Activated naive CD4-positive, alpha-beta T cell treated with anti-CD3 and anti-CD28 coated beads, Interleukin-2, amount 50 U/mL, for 24 hours (primary cell): Measurements from ENCODE around the gene PPP2R2C.

Experiments used
- H3K27ac Mint-ChIP-seq: one replicate; pipeline ENCODE4 v1.8.0; 2021; ENCODE audit warnings: mild to moderate bottlenecking, mixed read lengths
- H3K27me3 Mint-ChIP-seq: one replicate; pipeline ENCODE4 v1.8.0; 2021; ENCODE audit warnings: mixed read lengths
- H3K36me3 Mint-ChIP-seq: one replicate; pipeline ENCODE4 v1.8.0; 2021; ENCODE audit warnings: mixed read lengths
- H3K4me1 Mint-ChIP-seq: one replicate; pipeline ENCODE4 v1.8.0; 2021; ENCODE audit warnings: mixed read lengths
- H3K4me3 Mint-ChIP-seq: one replicate; pipeline ENCODE4 v1.8.0; 2021; ENCODE audit warnings: mild to moderate bottlenecking, mixed read lengths
- H3K9me3 Mint-ChIP-seq: one replicate; pipeline ENCODE4 v1.8.0; 2021; ENCODE audit warnings: mixed read lengths

Gene PPP2R2C

DNA sequence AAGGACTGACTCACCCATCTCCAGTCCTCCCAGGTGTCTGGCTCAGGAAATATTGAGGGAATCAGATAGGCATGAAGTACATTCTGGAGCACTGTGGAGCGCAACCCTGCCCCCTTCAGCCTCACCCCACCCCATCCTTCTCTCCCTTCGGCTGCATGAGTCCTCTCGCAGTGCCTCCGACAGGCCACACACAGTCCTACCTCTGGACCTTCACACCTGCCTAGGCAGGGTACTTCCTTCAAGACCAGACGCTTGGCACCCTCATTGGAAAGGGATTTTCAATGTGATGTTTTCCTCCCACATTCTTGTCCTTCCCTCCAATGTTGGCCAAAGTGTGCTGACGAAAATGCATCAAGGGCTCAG, 26.8 kb upstream of the PPP2R2C start:
- H3K27me3 Mint-ChIP-seq: peaks cover 14% of the 10 kb centered on the region
- no peak overlapping the region for H3K27ac Mint-ChIP-seq
- H3K36me3 Mint-ChIP-seq: no peaks in the 10 kb centered on the region
- peaks cover 13% of the 10 kb centered on the region for H3K9me3 Mint-ChIP-seq
- H3K4me3 Mint-ChIP-seq: no peak overlapping the region
- no peaks in the 10 kb centered on the region for H3K4me1 Mint-ChIP-seq

DNA sequence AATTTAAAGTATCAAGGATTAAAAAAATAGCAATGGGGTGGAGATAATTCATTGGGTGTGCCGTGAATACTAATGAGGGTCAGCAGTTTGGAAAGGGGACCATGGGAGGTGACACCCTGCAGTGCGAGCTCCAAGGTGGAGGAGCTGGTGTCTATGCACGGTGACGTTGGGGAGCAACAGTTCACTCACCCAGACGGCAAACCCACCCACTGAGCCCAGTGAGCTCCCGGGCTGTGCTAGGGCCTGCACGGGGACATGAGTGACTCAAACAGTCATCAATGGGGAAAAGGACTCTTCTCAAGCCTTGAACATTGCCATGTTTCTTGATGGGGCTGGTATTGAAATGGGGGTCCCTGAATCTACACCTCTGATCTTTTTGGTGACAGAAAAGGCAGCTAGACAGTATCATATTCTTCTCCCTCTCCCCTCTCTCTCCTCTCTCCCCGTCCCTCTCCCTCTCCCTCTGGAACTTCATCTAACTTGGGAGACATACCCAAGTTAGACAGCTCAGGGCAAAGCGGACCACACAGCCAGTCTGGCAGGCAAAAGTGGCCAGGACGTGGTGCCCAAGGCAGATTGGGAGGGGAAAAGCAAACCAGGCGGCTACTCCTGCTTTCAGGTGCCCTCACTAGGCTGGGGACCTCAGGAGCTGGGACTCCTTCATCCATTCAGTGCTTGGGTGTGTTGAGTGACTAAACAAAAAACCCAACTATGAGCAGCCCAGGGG, 26.3 kb upstream of the PPP2R2C start:
- Mint-ChIP-seq H3K27ac (no peak overlapping the region), H3K36me3 (no peaks in the 10 kb centered on the region), H3K9me3 (peaks cover 7% of the 10 kb centered on the region), H3K4me3 (no peak overlapping the region), H3K27me3 (peaks cover 15% of the 10 kb centered on the region), H3K4me1 (no peaks in the 10 kb centered on the region)

DNA sequence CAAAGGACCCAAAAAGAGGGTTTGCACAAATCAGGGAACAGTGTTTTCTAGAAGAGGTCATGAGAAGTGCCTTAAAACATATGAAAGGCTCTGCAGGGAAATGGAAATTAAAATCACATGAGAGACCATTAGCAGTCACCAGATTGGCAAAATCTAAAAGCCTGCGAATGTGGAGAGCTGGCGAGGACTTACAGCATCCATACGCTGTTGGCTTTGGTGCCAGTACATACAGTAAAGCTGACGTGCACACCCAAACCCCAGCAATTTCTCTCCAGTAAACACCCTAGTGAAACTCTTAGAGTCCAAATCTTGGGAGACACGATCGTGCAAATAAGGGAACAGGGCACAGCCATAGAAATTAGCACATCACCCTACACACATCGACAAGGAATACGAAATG, 25.4 kb upstream of the PPP2R2C start:
- Mint-ChIP-seq H3K36me3 (no peaks in the 10 kb centered on the region), H3K9me3 (no peaks in the 10 kb centered on the region), H3K27ac (no peak overlapping the region), H3K4me1 (no peaks in the 10 kb centered on the region), H3K4me3 (no peak overlapping the region), H3K27me3 (peaks cover 19% of the 10 kb centered on the region)

DNA sequence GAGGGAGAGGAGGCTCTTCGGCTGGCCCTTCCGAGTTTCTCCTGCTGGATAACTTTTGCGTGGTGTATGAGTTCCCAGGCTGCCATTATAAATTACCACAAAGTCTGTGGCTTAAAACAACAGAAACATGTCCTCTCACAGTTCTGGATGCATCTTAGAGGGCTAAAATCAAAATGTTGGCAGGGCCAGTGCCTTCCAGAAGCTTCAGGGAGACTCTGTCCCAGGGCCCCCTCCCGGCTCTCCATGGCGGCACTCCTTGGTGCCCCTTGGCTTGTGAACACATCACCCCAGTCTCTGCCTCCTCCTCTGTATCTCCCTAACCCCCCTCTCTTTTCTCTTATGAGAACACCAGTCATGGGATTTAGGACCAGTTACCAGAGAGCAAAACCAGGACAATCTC, 23.3 kb upstream of the PPP2R2C start:
- no peaks in the 10 kb centered on the region for H3K9me3 Mint-ChIP-seq
- no peaks in the 10 kb centered on the region for H3K4me1 Mint-ChIP-seq
- H3K4me3 Mint-ChIP-seq: no peak overlapping the region
- H3K27me3 Mint-ChIP-seq: peaks cover 21% of the 10 kb centered on the region
- no peak overlapping the region for H3K27ac Mint-ChIP-seq
- H3K36me3 Mint-ChIP-seq: no peaks in the 10 kb centered on the region

DNA sequence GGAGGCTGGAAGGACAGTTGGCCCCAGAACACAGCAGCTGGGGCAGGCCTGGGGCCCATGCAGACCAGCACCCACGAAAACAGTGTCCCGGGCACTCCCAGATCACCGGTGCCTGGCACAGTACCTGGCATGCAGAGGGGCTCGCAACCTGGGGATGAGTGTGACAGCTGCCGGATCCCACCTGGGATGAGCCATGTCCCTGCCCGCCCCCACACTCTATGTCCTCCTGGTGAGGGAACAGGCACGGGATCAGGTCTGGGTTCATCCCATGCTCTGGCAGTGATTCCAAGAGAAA, 22.8 kb upstream of the PPP2R2C start:
- H3K36me3 Mint-ChIP-seq: no peaks in the 10 kb centered on the region

DNA sequence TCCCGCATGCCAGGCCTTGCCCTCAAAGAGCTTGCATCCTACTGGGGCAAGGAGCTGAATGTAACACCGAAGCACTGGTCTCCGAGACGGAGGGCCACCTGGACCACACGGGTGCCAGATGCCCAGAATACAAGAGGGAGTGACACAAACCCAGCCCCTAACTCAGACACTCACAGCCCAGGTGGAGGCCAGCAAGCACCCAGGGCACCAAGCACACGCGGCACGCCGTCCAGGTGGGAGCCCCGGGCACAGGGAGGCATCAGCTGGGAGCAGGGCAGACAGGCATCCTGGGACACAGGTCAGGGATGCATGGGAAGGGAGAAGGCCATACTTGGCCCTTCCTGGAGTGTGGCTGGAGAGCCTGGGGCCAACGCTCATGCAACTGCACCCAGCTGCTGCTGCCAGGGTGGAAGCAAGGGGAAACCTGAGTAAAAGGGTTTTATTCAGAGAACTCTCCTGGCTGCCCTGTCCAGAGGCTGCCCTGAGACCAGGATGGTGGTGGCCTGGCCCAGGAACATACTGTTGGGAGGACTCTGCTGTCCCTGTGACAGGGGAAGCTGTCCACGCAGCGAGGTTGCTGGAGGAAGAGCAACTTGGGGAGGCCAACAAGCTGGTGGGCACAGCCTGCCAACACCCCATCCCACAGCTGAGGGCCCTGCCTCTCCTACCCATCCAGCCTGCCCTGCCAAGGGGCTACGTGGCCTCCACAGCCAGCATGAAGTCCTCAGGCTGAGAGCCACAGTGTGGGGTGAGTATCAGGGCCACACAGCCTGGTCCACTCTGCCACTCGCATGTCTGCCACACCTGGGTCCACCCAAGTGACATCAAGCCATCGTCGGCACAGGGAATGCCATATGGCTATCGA, 22.2 kb upstream of the PPP2R2C start:
- Mint-ChIP-seq H3K9me3 (no peaks in the 10 kb centered on the region), H3K27me3 (peaks cover 19% of the 10 kb centered on the region), H3K36me3 (no peaks in the 10 kb centered on the region), H3K4me3 (no peak overlapping the region), H3K4me1 (no peaks in the 10 kb centered on the region), H3K27ac (no peak overlapping the region)

More for the DNA sequence above, 22.8 kb upstream of the PPP2R2C start:
- no peak overlapping the region for H3K4me3 Mint-ChIP-seq
- no peaks in the 10 kb centered on the region for H3K9me3 Mint-ChIP-seq
- no peaks in the 10 kb centered on the region for H3K4me1 Mint-ChIP-seq
- peaks cover 21% of the 10 kb centered on the region for H3K27me3 Mint-ChIP-seq
- H3K27ac Mint-ChIP-seq: no peak overlapping the region

DNA sequence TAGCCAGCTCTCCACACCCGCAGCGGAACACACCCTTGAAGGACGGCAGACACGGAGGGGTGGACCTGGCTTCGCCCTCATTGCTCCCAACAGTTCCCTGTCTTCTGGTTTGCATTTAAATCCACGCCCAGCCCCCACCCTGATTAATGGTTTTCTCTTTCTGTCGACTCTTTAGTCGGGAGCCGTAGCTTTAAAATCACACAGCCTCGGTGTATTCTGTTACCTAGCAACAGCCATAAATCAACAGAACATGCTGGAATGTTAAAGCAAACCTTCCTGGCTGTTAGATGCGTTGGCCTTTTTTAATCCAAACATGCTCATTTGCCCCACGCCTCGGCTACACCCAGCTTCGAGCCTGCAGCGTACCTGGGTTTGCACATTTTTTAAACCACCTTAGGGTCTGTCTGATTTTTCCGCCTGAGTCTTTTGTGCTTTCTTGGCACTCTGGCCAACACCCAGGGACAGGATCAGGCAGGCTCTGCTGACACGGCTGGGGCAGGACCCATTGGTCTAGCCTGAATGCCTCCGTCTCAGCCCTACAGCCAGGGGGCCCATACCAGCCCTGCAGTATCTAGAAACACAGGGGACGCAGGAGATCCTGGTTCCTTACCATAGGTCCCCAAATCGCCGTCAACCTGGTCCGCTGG, 21.4 kb upstream of the PPP2R2C start:
- Mint-ChIP-seq H3K27ac (no peak overlapping the region), H3K9me3 (no peaks in the 10 kb centered on the region), H3K27me3 (peaks cover 22% of the 10 kb centered on the region), H3K4me3 (no peak overlapping the region), H3K4me1 (no peaks in the 10 kb centered on the region), H3K36me3 (no peaks in the 10 kb centered on the region)

DNA sequence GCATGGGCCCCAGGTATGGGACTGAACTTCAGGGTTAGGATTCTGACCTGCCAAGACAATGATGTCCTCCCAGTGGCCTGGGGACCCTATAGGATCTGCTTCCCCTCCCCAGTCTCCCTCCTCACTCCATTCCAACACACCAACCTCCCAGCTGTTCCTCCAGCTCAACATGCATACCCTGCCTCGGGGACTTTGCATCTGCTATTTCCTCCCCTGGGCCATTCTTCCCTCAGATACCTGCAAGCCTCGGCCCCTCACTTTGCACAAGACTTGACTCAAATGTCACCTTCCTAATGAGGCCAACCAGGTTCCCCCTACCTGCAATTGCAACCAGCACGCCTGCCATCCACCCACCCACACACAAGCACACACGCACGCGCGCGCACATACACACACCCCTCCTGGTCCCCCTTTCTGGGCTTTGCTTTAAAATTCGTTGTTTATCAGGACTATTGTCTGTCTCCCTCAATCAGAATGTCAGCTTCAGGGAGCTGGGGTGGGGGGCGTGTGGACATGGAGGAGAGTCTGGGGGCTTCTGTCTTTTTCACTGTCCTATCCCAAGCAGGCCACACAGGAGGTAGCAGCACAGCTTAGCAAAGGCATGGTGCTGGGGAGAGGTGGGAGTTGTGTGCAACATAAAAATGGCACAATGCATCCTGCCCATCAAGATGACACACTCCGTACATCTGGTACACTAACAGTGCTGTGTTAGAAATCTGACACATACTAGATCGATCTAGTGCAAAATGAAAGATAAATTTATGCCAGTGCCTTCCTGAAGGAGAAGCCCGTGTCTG, 20.6 kb upstream of the PPP2R2C start:
- no peaks in the 10 kb centered on the region for H3K36me3 Mint-ChIP-seq
- H3K4me3 Mint-ChIP-seq: no peak overlapping the region
- H3K27me3 Mint-ChIP-seq: peaks cover 22% of the 10 kb centered on the region
- H3K4me1 Mint-ChIP-seq: no peaks in the 10 kb centered on the region
- peaks cover 2% of the 10 kb centered on the region for H3K9me3 Mint-ChIP-seq
- H3K27ac Mint-ChIP-seq: no peak overlapping the region

DNA sequence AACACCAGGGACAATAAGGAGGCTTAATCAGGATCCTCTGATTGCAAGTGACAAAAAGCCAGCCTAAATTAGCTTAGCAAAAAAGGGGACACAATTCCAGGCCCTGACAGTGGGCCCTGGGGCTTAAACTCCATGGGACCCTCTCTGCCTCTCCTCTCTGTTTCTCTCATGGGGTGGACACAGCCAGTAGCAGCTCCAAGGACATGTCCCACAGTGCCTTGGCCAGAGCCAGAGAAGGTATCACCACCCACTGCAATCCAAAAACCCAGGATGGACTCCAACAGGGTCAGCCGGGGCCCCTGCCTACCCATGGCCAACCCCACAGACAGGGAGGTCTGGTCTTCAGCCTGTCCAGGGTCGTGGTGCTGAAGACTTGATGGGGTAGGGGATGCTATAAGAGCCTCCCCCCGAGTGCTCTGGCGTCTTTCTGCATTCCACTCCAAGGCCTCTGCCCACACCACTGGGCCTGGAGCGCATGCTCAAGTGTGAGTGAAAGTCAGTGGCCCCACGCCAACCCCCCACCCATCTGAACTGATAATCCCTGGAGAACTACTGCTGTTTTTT, 19.7 kb upstream of the PPP2R2C start:
- H3K27me3 Mint-ChIP-seq: peaks cover 22% of the 10 kb centered on the region

DNA sequence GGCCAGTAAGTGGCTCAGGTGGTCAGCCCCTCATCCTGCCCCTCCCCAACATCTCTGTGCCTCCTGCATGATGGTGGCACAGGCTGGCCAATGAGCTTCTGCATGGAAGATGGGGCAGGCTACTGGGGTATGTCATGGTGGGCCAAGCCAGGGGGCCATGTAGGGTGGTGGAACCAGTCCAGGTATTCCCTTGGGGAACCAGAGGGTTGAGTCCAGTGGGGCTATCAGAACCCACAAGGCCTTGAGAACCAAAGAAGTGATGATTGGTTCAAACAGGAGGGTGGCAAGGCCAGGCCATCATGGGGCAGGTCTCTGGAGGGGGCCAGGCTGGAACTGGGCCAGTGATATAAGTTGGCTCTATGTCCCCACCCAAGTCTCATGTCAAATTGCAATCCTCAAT, 18.8 kb upstream of the PPP2R2C start:
- H3K4me3 Mint-ChIP-seq: no peak overlapping the region
- H3K36me3 Mint-ChIP-seq: no peaks in the 10 kb centered on the region
- H3K9me3 Mint-ChIP-seq: peaks cover 21% of the 10 kb centered on the region
- H3K27me3 Mint-ChIP-seq: peaks cover 22% of the 10 kb centered on the region
- H3K4me1 Mint-ChIP-seq: no peaks in the 10 kb centered on the region
- H3K27ac Mint-ChIP-seq: no peak overlapping the region

More for the DNA sequence above, 19.7 kb upstream of the PPP2R2C start:
- Mint-ChIP-seq H3K4me3 (no peak overlapping the region), H3K36me3 (no peaks in the 10 kb centered on the region), H3K4me1 (no peaks in the 10 kb centered on the region), H3K27ac (no peak overlapping the region), H3K9me3 (peaks cover 12% of the 10 kb centered on the region)

DNA sequence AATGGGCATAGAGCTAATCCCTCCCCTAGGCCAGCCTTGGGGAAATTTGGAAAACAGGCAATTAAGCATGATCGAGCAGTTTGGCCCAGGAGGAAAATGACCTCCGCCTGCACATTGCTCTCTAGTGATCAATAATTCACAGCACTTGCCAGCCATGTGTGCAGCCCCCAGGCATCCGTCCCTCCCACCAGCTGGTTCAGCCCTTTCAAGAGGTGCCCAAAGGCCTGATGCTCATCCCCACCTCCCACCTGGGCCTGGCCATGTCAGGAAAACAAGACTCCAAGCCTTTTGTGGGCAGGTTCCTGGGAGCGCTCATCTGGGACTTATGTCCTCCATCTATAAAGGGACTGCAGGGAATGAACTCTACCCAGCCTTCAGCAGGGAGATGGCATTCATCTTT, 17.5 kb upstream of the PPP2R2C start:
- peaks cover 23% of the 10 kb centered on the region for H3K27me3 Mint-ChIP-seq
- no peak overlapping the region for H3K4me3 Mint-ChIP-seq
- no peak overlapping the region for H3K27ac Mint-ChIP-seq
- H3K36me3 Mint-ChIP-seq: no peaks in the 10 kb centered on the region
- H3K9me3 Mint-ChIP-seq: peaks cover 34% of the 10 kb centered on the region
- H3K4me1 Mint-ChIP-seq: no peaks in the 10 kb centered on the region

DNA sequence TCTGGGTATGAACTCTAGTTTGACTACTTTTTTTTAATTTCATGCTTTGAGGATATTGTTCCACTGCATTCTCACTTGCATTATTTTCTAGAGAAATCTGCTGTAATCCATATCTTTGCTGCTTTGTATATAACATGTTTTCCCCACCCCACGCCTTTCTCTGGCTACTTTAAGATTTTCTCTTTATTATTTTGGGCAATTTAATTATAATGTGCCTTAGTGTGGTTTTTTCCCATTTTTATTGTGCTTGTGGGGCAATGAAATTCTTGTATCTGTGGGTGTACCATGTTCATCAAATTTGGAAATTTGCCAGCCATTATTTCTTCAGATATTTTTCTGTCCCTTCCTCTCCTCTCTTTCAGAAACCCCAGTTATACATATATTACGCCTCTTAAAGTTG, 15.1 kb upstream of the PPP2R2C start:
- Mint-ChIP-seq H3K4me1 (no peaks in the 10 kb centered on the region), H3K36me3 (no peaks in the 10 kb centered on the region), H3K27me3 (peaks cover 11% of the 10 kb centered on the region), H3K27ac (no peak overlapping the region), H3K9me3 (peaks cover 41% of the 10 kb centered on the region), H3K4me3 (no peak overlapping the region)

DNA sequence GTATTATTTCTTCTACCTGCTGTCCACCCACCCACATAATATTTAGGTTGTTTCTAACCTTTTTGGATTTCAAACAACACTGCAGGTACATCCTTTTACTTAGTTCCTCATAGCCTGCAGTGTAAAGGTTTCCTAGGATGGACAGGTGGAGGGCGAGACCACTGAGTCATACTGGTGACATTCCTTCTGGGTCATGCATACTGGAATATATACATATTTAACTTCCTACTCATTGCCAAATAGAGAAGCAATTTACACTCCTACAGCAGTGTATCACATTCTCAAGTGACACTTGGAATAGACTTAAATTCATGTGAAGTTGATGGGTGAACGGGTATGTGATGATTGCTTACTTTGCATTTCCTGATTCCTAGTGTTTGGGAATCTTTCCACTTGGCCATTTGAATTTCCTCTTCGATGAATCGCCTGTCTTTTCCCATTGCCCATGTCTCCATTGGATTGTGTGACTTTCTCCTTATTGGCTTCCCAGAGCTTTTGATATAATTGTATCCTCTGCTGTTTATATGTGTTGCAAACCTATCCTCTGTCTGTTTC, 8.2 kb upstream of the PPP2R2C start:
- Mint-ChIP-seq H3K27me3 (peaks cover 16% of the 10 kb centered on the region), H3K36me3 (no peaks in the 10 kb centered on the region), H3K27ac (no peak overlapping the region), H3K4me3 (no peak overlapping the region), H3K4me1 (no peaks in the 10 kb centered on the region), H3K9me3 (peaks cover 14% of the 10 kb centered on the region)

DNA sequence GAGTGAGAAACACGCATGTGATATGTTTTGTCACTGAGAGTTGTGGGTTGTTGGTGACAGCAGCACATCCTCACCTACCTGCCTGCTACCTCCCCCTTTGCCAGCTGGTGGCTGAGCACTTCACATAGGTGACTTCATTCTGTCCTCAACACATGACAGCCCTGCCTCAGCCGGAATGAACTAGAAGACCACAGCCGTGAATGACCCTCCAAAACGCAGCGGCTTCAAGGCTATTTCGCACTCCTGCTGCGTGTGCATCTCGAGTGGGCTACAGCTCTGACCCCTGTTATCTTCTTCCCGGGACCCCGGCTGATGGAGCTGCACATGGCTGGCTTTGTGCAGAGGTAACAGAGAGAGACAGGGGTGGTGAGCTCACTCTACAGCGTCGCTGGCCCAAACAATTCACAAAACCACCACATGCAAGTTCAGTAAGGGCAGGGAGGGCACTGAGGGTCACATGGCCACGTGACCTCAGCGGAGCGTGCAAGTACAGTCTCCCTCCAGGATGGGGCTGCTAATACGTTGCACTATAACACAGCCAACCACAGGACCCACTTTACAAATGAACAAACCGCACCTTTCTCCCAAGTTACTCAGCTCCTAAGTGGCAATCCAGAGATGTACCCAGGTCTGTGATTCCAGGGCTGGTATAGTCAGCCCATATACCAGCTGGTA, 6.3 kb upstream of the PPP2R2C start:
- peaks cover 19% of the 10 kb centered on the region for H3K27me3 Mint-ChIP-seq
- no peaks in the 10 kb centered on the region for H3K36me3 Mint-ChIP-seq
- no peak overlapping the region for H3K27ac Mint-ChIP-seq
- H3K4me3 Mint-ChIP-seq: no peak overlapping the region
- no peaks in the 10 kb centered on the region for H3K4me1 Mint-ChIP-seq
- no peaks in the 10 kb centered on the region for H3K9me3 Mint-ChIP-seq

DNA sequence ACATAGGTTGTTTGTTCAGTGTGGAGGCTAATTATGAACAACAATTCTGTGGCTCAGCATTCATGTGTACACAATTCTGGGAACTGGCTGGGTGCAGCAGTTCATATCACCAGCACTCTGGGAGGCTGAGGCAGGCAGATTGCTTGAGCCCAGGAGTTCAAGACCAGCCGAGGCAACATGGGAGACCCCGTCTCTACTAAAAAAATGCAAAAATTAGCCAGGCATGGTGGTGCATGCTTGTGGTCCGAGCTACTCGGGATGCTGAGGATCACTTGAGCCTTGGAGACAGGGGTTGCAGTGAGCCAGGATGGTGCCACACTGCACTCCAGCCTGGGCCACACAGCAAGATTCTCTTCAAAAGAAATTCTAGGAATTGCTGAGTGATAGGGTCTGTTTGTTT, 4.5 kb upstream of the PPP2R2C start:
- no peaks in the 10 kb centered on the region for H3K36me3 Mint-ChIP-seq
- no peak overlapping the region for H3K27ac Mint-ChIP-seq
- no peak overlapping the region for H3K4me3 Mint-ChIP-seq
- H3K4me1 Mint-ChIP-seq: no peaks in the 10 kb centered on the region
- no peaks in the 10 kb centered on the region for H3K9me3 Mint-ChIP-seq
- peaks cover 26% of the 10 kb centered on the region for H3K27me3 Mint-ChIP-seq
